AG04449 (cell line): ENCODE results near the gene SPTSSA.

ENCODE experiments used
- CTCF ChIA-PET: fragments of 350-600 bp; formaldehyde crosslinking; extraction: SDS; loops from one replicate; lab custom pipeline; 2021; ENCODE audit warnings: antibody characterized with exemption; lab: Yijun Ruan, JAX
- POLR2A ChIA-PET: fragments of 400-600, 350-600 bp; formaldehyde crosslinking; extraction: SDS; loops from one replicate; lab custom pipeline; 2020; ENCODE audit warnings: antibody characterized with exemption, inconsistent platforms; lab: Yijun Ruan, JAX
- DNase-seq: peaks from one replicate; pipeline ENCODE4 v3.0.0-alpha.2; 2010; ENCODE audit warnings: low read depth, low spot score
- H3K4me3 ChIP-seq: 2 replicates; pipeline ENCODE4 v1.5.1; 2011; ENCODE audit warnings: low read depth, mild to moderate bottlenecking, control low read depth, low read length
- TF ChIP-seq, protein P1 (sequence below): IDR thresholded peaks from one replicate; pipeline ENCODE4 v1.5.1; 2011; ENCODE audit warnings: mild to moderate bottlenecking, moderate library complexity, low read length, control low read depth, inconsistent platforms; ENCODE audit not compliant: insufficient read depth; ENCODE audit errors: missing control alignments

Gene SPTSSA

GRCh38 chr14:34502001-34502400 is 40.0 kb upstream of the SPTSSA start:
- CTCF ChIA-PET: interaction anchor here (1.9 to 2.5 kb wide), 2 partner anchors 170 to 179 kb away, joined by 5 to 9 read pairs; no protein-coding TSS in a partner anchor
- no peak for DNase-seq
- TF ChIP-seq, protein P1, sequence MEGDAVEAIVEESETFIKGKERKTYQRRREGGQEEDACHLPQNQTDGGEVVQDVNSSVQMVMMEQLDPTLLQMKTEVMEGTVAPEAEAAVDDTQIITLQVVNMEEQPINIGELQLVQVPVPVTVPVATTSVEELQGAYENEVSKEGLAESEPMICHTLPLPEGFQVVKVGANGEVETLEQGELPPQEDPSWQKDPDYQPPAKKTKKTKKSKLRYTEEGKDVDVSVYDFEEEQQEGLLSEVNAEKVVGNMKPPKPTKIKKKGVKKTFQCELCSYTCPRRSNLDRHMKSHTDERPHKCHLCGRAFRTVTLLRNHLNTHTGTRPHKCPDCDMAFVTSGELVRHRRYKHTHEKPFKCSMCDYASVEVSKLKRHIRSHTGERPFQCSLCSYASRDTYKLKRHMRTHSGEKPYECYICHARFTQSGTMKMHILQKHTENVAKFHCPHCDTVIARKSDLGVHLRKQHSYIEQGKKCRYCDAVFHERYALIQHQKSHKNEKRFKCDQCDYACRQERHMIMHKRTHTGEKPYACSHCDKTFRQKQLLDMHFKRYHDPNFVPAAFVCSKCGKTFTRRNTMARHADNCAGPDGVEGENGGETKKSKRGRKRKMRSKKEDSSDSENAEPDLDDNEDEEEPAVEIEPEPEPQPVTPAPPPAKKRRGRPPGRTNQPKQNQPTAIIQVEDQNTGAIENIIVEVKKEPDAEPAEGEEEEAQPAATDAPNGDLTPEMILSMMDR: no peak
- POLR2A ChIA-PET: no interaction called here
- no peak overlapping the region for H3K4me3 ChIP-seq

GRCh38 chr14:34501004-34501580 is 39.1 kb upstream of the SPTSSA start:
- TF ChIP-seq, protein P1: no peak
- no peak overlapping the region for H3K4me3 ChIP-seq
- no peak for DNase-seq
- ChIA-PET CTCF (interaction anchor here (1.9 to 2.5 kb wide), 2 partner anchors 169 to 178 kb away, joined by 5 to 9 read pairs; no protein-coding TSS in a partner anchor), POLR2A (no interaction called here)

DNA sequence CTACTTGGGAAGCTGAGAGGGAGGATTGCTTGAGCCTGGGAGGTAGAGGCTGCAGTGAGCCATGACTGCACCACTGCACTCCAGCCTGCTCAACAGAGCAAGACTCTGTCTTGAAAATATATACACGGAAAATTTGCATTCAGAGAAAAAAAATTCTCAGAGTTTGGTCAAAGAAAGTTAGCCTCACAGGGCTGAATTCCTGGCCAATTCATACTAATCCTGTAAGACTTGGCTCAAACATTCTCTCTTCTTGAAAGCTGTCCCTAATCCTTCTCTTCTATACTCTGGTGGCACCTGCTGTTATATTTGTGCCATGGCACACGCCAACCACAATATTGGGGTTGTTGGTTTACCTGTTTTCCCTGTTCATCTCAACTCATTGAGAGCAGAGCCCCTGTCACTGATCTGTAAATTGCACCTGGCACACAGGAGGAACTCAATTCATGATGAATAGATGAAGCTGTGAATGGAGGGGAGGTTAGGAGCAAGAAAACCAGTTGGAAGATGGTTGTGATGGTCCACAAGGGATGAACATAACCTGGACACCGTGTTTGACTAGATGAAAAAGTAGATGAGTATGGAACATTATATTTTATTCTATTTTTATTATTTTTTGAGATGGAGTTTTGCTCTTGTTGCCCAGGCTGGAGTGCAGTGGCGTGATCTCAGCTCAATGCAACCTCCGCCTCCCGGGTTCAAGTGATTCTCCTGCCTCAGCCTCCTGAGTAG is 36.8 kb upstream of the SPTSSA start:
- TF ChIP-seq, protein P1: no peak

GRCh38 chr14:34496679-34497513 is 34.9 kb upstream of the SPTSSA start:
- TF ChIP-seq, protein P1: peak; percentile 13
- DNase-seq: peak; percentile 96
- CTCF ChIA-PET: interaction anchor here (0.6 to 4.1 kb wide), 7 partner anchors 14 to 173 kb away, joined by 3 to 16 read pairs (median 3); no protein-coding TSS in a partner anchor
- no peak overlapping the region for H3K4me3 ChIP-seq
- POLR2A ChIA-PET: interaction anchor here (1.4 kb wide), 1 partner anchor 36 kb away, joined by 5 read pairs; no protein-coding TSS in a partner anchor

More for the DNA sequence above, 36.8 kb upstream of the SPTSSA start:
- H3K4me3 ChIP-seq: no peak overlapping the region
- CTCF ChIA-PET: interaction anchor here (1.9 to 4.1 kb wide), 2 partner anchors 167 to 175 kb away, joined by 9 to 16 read pairs; no protein-coding TSS in a partner anchor
- POLR2A ChIA-PET: interaction anchor here (0.6 kb wide), 1 partner anchor 1328 kb away, joined by 3 read pairs; no protein-coding TSS in a partner anchor
- DNase-seq: no peak

DNA sequence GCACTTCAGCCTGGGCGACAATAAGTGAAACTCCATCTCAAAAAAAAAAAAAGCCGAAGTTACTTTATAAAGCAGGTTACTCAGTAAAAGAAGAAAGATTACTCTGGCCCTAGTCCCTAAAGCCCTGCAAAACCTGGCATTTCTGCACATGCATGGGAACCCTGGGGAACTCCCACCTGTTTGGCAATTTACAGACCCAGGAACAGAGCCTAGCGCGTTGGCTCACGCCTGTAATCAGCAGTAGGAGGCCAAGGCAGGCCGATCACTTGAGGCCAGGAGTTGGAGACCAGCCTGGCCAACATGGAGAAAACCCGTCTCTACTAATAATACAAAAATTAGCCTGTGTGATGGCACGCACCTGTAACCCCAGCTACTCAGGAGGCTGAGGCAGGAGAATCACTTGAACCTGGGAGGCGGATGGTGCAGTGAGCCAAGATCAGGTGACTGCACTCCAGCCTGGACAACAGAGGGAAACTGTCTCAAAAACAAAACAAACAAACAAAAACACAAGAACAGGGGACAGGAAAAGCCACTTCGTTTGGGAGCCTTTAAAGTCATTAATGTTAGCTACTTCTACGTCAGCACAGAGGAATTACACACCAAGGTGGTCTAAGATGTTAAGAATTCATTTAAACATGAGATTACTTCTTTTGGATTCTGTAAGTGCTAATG is 34.1 kb upstream of the SPTSSA start:
- H3K4me3 ChIP-seq: no peak overlapping the region
- DNase-seq: no peak
- ChIA-PET CTCF (interaction anchor here (0.6 to 4.1 kb wide), 6 partner anchors 13 to 173 kb away, joined by 3 to 16 read pairs (median 4); no protein-coding TSS in a partner anchor), POLR2A (interaction anchor here (1.4 kb wide), 1 partner anchor 36 kb away, joined by 5 read pairs; no protein-coding TSS in a partner anchor)
- TF ChIP-seq, protein P1: no peak
